Measurements from ENCODE around the gene CHST7. TPM values are rescaled to one million over a fixed set of nuclear protein-coding genes. Genes with fewer than 3 reads are reported as not detected.
"Not testable (repeated sequence)": the region's sequence is repeated elsewhere in the genome, so short reads cannot be mapped to it uniquely, and the experiment has no call there.

Gene CHST7
- 17.1 and 18.7 TPM in 2 replicates for total RNA-seq (2021)
- long read RNA-seq, transcript CHST7-201 (2 exons, 2,289 nt) = major isoform, 38 of 43 reads
- long read RNA-seq, partial matches to known transcripts = 0 of 43 reads
- long read RNA-seq, other reads (novel, unspliced or antisense) = 5 of 43 reads

GRCh38 chrX:46573331-46573891 is at the start of gene CHST7:
TSS of gene CHST7 (plus strand) at chrX:46573765. CDS start at chrX:46573932, 167 bp downstream.
- no peaks in the 10 kb centered on the region; the same call in 1 of the 2 replicates for H3K27me3 ChIP-seq (ENCODE audit: insufficient read depth, low read length)
- no peaks in the 10 kb centered on the region for H4K20me1 ChIP-seq (ENCODE audit: control insufficient read depth, insufficient read depth, insufficient read length)
- no peak within 1 kb of the TSS for H2BK120ac ChIP-seq (ENCODE audit: low read depth, low read length, poor library complexity, severe bottlenecking)
- no peak within 1 kb of the TSS for H3K14ac ChIP-seq (ENCODE audit: insufficient read depth, low read length)
- WGBS (ENCODE audit: extremely low coverage, insufficient read length, low lambda C conversion rate) = no CpG with 5 or more reads among the region's 35 CpGs
- peaks cover 13 to 28% (median 15%) of the 10 kb centered on the region in 3 experiments; a peak in 6 of 7 replicates for H3K36me3 Mint-ChIP-seq (ENCODE audit: insufficient read depth in 1 of 3, low read depth in 3 of 3)
- peaks cover 6% of the 10 kb centered on the region for H3K27me3 Mint-ChIP-seq (ENCODE audit: low read depth)
- H3K9ac ChIP-seq (ENCODE audit: extremely low read depth, insufficient read length, low read length) = no peak within 1 kb of the TSS
- H3K79me1 ChIP-seq (ENCODE audit: insufficient read depth, low read depth, low read length, poor library complexity, severe bottlenecking) = no peaks in the 10 kb centered on the region
- DNase-seq = peak; percentile 78
- no peak within 1 kb of the TSS for H2AK5ac ChIP-seq (ENCODE audit: insufficient read length, low read length)
- peaks cover 12 to 21% of the 10 kb centered on the region in 2 experiments for H3K4me1 Mint-ChIP-seq
- H4K8ac ChIP-seq (replicated peaks; ENCODE audit: insufficient read length, low read depth, low read length) = no peak within 1 kb of the TSS
- peak within 1 kb of the TSS; percentile 72 to 82 for H3K4me3 Mint-ChIP-seq
- no peak within 1 kb of the TSS for H3T11ph ChIP-seq (ENCODE audit: low read length)
- H3K4me1 ChIP-seq (ENCODE audit: insufficient read depth, low read length) = no peaks in the 10 kb centered on the region; the same call in 1 of the 2 replicates
- no peaks in the 10 kb centered on the region for H3K9me3 ChIP-seq (ENCODE audit: control insufficient read depth, low read depth, low read length)
- H3K27ac ChIP-seq (ENCODE audit: insufficient read length, low read depth, low read length) = no peak within 1 kb of the TSS
- no peak within 1 kb of the TSS; a peak in 1 of 7 replicates for H3K27ac Mint-ChIP-seq
- no peak within 1 kb of the TSS for H3K56ac ChIP-seq (ENCODE audit: insufficient read length, low read depth, low read length)
- no peak within 1 kb of the TSS for H2BK12ac ChIP-seq (ENCODE audit: insufficient read length, low read depth, low read length)
- H2BK15ac ChIP-seq (ENCODE audit: low read depth, low read length) = no peak within 1 kb of the TSS
- peaks cover 5% of the 10 kb centered on the region for H3K23me2 ChIP-seq (ENCODE audit: insufficient read length, low read depth, low read length, poor library complexity, severe bottlenecking)
- peak within 1 kb of the TSS; percentile 7 for H3K18ac ChIP-seq (ENCODE audit: insufficient read length, low read depth, low read length)
- H3K79me2 ChIP-seq (ENCODE audit: insufficient read depth, low read length) = peaks cover 12% of the 10 kb centered on the region; the same call in 1 of the 2 replicates
- TF ChIP-seq, protein P1, sequence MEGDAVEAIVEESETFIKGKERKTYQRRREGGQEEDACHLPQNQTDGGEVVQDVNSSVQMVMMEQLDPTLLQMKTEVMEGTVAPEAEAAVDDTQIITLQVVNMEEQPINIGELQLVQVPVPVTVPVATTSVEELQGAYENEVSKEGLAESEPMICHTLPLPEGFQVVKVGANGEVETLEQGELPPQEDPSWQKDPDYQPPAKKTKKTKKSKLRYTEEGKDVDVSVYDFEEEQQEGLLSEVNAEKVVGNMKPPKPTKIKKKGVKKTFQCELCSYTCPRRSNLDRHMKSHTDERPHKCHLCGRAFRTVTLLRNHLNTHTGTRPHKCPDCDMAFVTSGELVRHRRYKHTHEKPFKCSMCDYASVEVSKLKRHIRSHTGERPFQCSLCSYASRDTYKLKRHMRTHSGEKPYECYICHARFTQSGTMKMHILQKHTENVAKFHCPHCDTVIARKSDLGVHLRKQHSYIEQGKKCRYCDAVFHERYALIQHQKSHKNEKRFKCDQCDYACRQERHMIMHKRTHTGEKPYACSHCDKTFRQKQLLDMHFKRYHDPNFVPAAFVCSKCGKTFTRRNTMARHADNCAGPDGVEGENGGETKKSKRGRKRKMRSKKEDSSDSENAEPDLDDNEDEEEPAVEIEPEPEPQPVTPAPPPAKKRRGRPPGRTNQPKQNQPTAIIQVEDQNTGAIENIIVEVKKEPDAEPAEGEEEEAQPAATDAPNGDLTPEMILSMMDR (conservative IDR thresholded peaks at IDR 0.05) = peak; percentile 43; the same call in 2 of the 3 replicates
- no peak within 1 kb of the TSS for H2AFZ ChIP-seq (ENCODE audit: low read length)
- H4K91ac ChIP-seq (ENCODE audit: insufficient read length, low read depth, low read length) = no peak within 1 kb of the TSS
- no peak within 1 kb of the TSS for H4K5ac ChIP-seq (ENCODE audit: insufficient read length, low read depth, low read length)
- no peak within 1 kb of the TSS for H2BK5ac ChIP-seq (ENCODE audit: insufficient read length, low read length)
- no peak within 1 kb of the TSS for H2BK20ac ChIP-seq (ENCODE audit: low read depth, low read length, poor library complexity, severe bottlenecking)
- H3K9me3 Mint-ChIP-seq = peaks cover 68 to 70% of the 10 kb centered on the region in 2 experiments
- peak within 1 kb of the TSS; percentile 71 for H3K4me2 ChIP-seq (ENCODE audit: insufficient read depth, insufficient read length, low read length)
- no peak within 1 kb of the TSS for H3K4ac ChIP-seq (ENCODE audit: low read depth, low read length)
- no peak within 1 kb of the TSS for H3K23ac ChIP-seq (ENCODE audit: insufficient read length, low read depth, low read length)

GRCh38 chrX:46528640-46529039 is 44.9 kb upstream of the CHST7 start:
- not testable (repeated sequence) for H3K4me3 Mint-ChIP-seq; H3K14ac ChIP-seq (ENCODE audit: insufficient read depth, low read length); H3K79me1 ChIP-seq (ENCODE audit: insufficient read depth, low read depth, low read length, poor library complexity, severe bottlenecking); H3K23me2 ChIP-seq (ENCODE audit: insufficient read length, low read depth, low read length, poor library complexity, severe bottlenecking); H3K4ac ChIP-seq (ENCODE audit: low read depth, low read length); H3K23ac ChIP-seq (ENCODE audit: insufficient read length, low read depth, low read length); H2BK20ac ChIP-seq (ENCODE audit: low read depth, low read length, poor library complexity, severe bottlenecking); H3K4me2 ChIP-seq (ENCODE audit: insufficient read depth, insufficient read length, low read length); H3K27me3 Mint-ChIP-seq (ENCODE audit: low read depth); H2AK5ac ChIP-seq (ENCODE audit: insufficient read length, low read length); H4K91ac ChIP-seq (ENCODE audit: insufficient read length, low read depth, low read length); DNase-seq; H3K18ac ChIP-seq (ENCODE audit: insufficient read length, low read depth, low read length); H2BK120ac ChIP-seq (ENCODE audit: low read depth, low read length, poor library complexity, severe bottlenecking); H4K20me1 ChIP-seq (ENCODE audit: control insufficient read depth, insufficient read depth, insufficient read length); H2BK12ac ChIP-seq (ENCODE audit: insufficient read length, low read depth, low read length); H3T11ph ChIP-seq (ENCODE audit: low read length); H3K79me2 ChIP-seq (ENCODE audit: insufficient read depth, low read length); H2AFZ ChIP-seq (ENCODE audit: low read length); H4K8ac ChIP-seq (replicated peaks; ENCODE audit: insufficient read length, low read depth, low read length); H3K4me1 ChIP-seq (ENCODE audit: insufficient read depth, low read length); H3K56ac ChIP-seq (ENCODE audit: insufficient read length, low read depth, low read length); H4K5ac ChIP-seq (ENCODE audit: insufficient read length, low read depth, low read length); H3K4me1 Mint-ChIP-seq; H2BK15ac ChIP-seq (ENCODE audit: low read depth, low read length); H2BK5ac ChIP-seq (ENCODE audit: insufficient read length, low read length); H3K9ac ChIP-seq (ENCODE audit: extremely low read depth, insufficient read length, low read length); H3K9me3 ChIP-seq (ENCODE audit: control insufficient read depth, low read depth, low read length); H3K27ac ChIP-seq (ENCODE audit: insufficient read length, low read depth, low read length); H3K27me3 ChIP-seq (ENCODE audit: insufficient read depth, low read length)
- Mint-ChIP-seq H3K9me3 (peaks cover 52 to 63% of the 10 kb centered on the region in 2 experiments), H3K36me3 (ENCODE audit: insufficient read depth in 1 of 3, low read depth in 3 of 3) (peaks cover 3 to 32% (median 13%) of the 10 kb centered on the region in 3 experiments; a peak in 6 of 7 replicates), H3K27ac (peak overlapping the region in 1 of 3 experiments; percentile 87; a peak in 1 of 7 replicates)
- no CpG with 5 or more reads among the region's 6 CpGs for WGBS (ENCODE audit: extremely low coverage, insufficient read length, low lambda C conversion rate)

All from H9 (cell line).